Endothelial cell (in vitro differentiated cells): Measurements from ENCODE around the gene SLC4A7. TPM values are rescaled to one million over a fixed set of nuclear protein-coding genes. Genes with fewer than 3 reads are reported as not detected.
"Not testable (repeated sequence)": the region's sequence is repeated elsewhere in the genome, so short reads cannot be mapped to it uniquely, and the experiment has no call there.

Experiments
- DNase-seq: peaks from one replicate; pipeline ENCODE4 v3.0.0; 2021; ENCODE audit warnings: low spot score
- H3K27ac Mint-ChIP-seq: one replicate; pipeline ENCODE4 v1.8.0; 2021; ENCODE audit warnings: mixed read lengths, inconsistent platforms; ENCODE audit not compliant: unreplicated experiment
- H3K27me3 Mint-ChIP-seq: one replicate; pipeline ENCODE4 v1.8.0; 2021; ENCODE audit warnings: mild to moderate bottlenecking, moderate library complexity, mixed read lengths, inconsistent platforms; ENCODE audit not compliant: unreplicated experiment
- H3K36me3 Mint-ChIP-seq: one replicate; pipeline ENCODE4 v1.8.0; 2021; ENCODE audit warnings: mild to moderate bottlenecking, low read depth, mixed read lengths, inconsistent platforms; ENCODE audit not compliant: unreplicated experiment
- H3K4me1 Mint-ChIP-seq: one replicate; pipeline ENCODE4 v1.8.0; 2021; ENCODE audit warnings: mild to moderate bottlenecking, mixed read lengths, inconsistent platforms; ENCODE audit not compliant: unreplicated experiment
- H3K4me3 Mint-ChIP-seq: one replicate; pipeline ENCODE4 v1.8.0; 2021; ENCODE audit warnings: mild to moderate bottlenecking, mixed read lengths, inconsistent platforms; ENCODE audit not compliant: unreplicated experiment
- H3K9me3 Mint-ChIP-seq: one replicate; pipeline ENCODE4 v1.8.0; 2021; ENCODE audit warnings: mixed read lengths, inconsistent platforms; ENCODE audit not compliant: unreplicated experiment
- CTCF ChIP-seq: fragments of 200-600 bp; sonication (generic); IDR thresholded peaks from one replicate; pipeline ENCODE4 v1.5.0; 2021; ENCODE audit warnings: antibody characterized with exemption; ENCODE audit not compliant: unreplicated experiment
- total RNA-seq: library from RNA; stranded (reverse); fragmentation: NEBNext Ultra II Directional; extraction: Animal tissue kit (Norgen Biotek cat#: 25700); gene quantifications from one replicate; pipeline ENCODE4 v1.2.1, GENCODE V29; 2021; ENCODE audit not compliant: unreplicated experiment

The SLC4A7 gene
- total RNA-seq, 1 donor from 2014 or later = 29.1 TPM

DNA sequence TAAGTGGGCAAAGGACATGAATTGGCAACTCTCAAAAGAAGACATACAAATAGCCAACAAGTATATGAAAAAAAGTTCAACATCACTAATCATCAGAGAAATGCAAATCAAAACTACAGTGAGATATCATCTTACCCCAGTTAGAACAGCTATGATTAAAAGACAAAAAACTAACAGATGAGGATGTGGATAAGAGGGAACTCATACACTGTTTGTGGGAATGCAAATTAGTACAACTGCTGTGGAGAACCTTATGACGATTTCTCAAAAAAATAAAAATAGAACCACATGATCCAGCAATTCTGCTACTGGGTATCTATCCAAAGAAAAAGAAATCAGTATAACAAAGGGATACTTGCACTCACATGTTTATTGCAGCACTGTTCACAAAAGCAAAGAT, 143.7 kb downstream of the SLC4A7 start:
- no peaks in the 10 kb centered on the region for H3K4me1 Mint-ChIP-seq
- no peaks in the 10 kb centered on the region for H3K36me3 Mint-ChIP-seq
- H3K4me3 Mint-ChIP-seq = no peak overlapping the region
- no peaks in the 10 kb centered on the region for H3K9me3 Mint-ChIP-seq
- H3K27me3 Mint-ChIP-seq = no peaks in the 10 kb centered on the region
- TF ChIP-seq CTCF = no peak
- DNase-seq = no peak
- no peak overlapping the region for H3K27ac Mint-ChIP-seq

- peaks cover 3% of the 10 kb centered on the region for H3K36me3 Mint-ChIP-seq
- no peak overlapping the region for H3K4me3 Mint-ChIP-seq
- no peak overlapping the region for H3K27ac Mint-ChIP-seq
- H3K27me3 Mint-ChIP-seq = no peaks in the 10 kb centered on the region
- no peak for TF ChIP-seq CTCF
- no peaks in the 10 kb centered on the region for H3K4me1 Mint-ChIP-seq
- DNase-seq = no peak
- no peaks in the 10 kb centered on the region for H3K9me3 Mint-ChIP-seq
Measured at GRCh38 chr3:27335571-27335970, 148.6 kb downstream of the SLC4A7 start.

GRCh38 chr3:27333843-27334242, 150.3 kb downstream of the SLC4A7 start:
- Mint-ChIP-seq H3K27me3 (no peaks in the 10 kb centered on the region), H3K9me3 (no peaks in the 10 kb centered on the region), H3K4me3 (no peak overlapping the region), H3K27ac (no peak overlapping the region), H3K4me1 (no peaks in the 10 kb centered on the region), H3K36me3 (peaks cover 3% of the 10 kb centered on the region)
- TF ChIP-seq CTCF = no peak
- DNase-seq = no peak

GRCh38 chr3:27328982-27329762, 155.0 kb downstream of the SLC4A7 start:
- H3K27ac Mint-ChIP-seq = not testable (repeated sequence)

DNA sequence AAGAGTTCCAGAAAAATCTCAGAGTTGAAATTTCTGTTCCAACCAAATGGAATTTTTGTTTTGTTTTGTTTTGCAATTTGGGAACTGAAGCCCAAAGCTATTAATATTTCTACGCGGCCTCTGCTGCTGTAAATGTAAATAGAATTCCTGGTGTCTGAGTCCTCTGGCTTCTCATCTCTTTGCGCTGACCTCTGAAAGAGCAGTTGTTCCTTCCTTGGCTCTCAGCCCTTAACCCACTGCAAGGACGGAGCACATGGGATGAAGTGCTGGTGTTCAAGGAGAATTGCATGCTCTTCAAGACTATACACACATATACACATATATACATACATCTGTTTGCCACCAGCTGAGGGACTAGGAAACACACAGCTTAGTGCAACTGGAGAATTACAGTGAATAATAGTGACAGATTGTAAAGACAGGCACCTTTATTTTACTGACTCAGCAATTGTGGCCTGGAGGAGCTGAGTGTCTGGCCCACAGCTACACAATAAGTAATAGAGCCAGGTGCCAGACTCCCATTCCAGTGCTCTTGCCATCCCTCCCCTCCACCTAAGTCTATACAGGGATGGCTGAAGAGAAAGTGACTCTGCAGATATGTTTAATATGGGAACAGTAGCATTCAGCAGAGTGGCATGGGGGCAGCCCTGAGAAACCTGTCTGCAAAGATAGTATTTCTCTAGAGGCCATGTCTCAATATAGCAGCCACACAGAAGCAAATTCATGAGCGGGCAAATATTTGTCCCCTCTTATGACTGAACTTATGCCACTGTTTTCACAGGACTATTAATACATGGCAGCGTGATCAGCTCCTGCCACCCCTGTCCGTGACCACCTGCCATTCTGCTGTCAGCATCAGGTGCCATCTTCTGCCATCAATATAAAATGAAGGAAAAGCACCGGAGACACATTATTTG, 157.3 kb downstream of the SLC4A7 start:
- H3K27ac Mint-ChIP-seq = no peak overlapping the region
- no peak for DNase-seq
- TF ChIP-seq CTCF = no peak
- H3K27me3 Mint-ChIP-seq = peaks cover 1% of the 10 kb centered on the region
- H3K4me3 Mint-ChIP-seq = no peak overlapping the region
- H3K36me3 Mint-ChIP-seq = no peaks in the 10 kb centered on the region
- H3K9me3 Mint-ChIP-seq = no peaks in the 10 kb centered on the region
- no peaks in the 10 kb centered on the region for H3K4me1 Mint-ChIP-seq

More at GRCh38 chr3:27328982-27329762, 155.0 kb downstream of the SLC4A7 start:
- H3K9me3 Mint-ChIP-seq, H3K36me3 Mint-ChIP-seq, H3K27me3 Mint-ChIP-seq, H3K4me1 Mint-ChIP-seq, DNase-seq, H3K4me3 Mint-ChIP-seq: not testable (repeated sequence)
